Effector memory CD8-positive, alpha-beta T cell (primary cell): ENCODE measurements around the gene PPCDC.

ENCODE experiments used
- ATAC-seq: fragments of 150-1000 bp; cut with Tn5 transposase; replicated peaks from 2 replicates; pipeline ENCODE4 v1.10.0; 2021; ENCODE audit warnings: mild to moderate bottlenecking, moderate library complexity
- DNase-seq, 3 experiments: peaks; one replicate each; pipeline ENCODE4 v3.0.0; 2021
- H3K27ac Mint-ChIP-seq, 2 donors: one replicate each; pipeline ENCODE4 v1.8.0; 2022; ENCODE audit warnings: mild to moderate bottlenecking in 2 of 2, mixed read lengths in 2 of 2, moderate library complexity in 2 of 2
- H3K27me3 Mint-ChIP-seq, 2 donors: one replicate each; pipeline ENCODE4 v1.8.0; 2022; ENCODE audit warnings: mixed read lengths in 2 of 2
- H3K36me3 Mint-ChIP-seq: one replicate; pipeline ENCODE4 v1.8.0; 2022; ENCODE audit warnings: mild to moderate bottlenecking, moderate library complexity, mixed read lengths; ENCODE audit not compliant: insufficient read depth
- H3K4me1 Mint-ChIP-seq, 2 donors: one replicate each; pipeline ENCODE4 v1.8.0; 2022; ENCODE audit warnings: low read depth in 2 of 2, mixed read lengths in 2 of 2
- H3K4me3 Mint-ChIP-seq, 2 donors: one replicate each; pipeline ENCODE4 v1.8.0; 2022; ENCODE audit warnings: mild to moderate bottlenecking in 2 of 2, mixed read lengths in 2 of 2, moderate library complexity in 2 of 2
- H3K9me3 Mint-ChIP-seq, 2 donors: one replicate each; pipeline ENCODE4 v1.8.0; 2022; ENCODE audit warnings: mixed read lengths in 2 of 2

The PPCDC gene

GRCh38 chr15:75025107-75025506 lies 1.7 kb downstream of the PPCDC start:
- DNase-seq (no peak), ATAC-seq (no peak)
- H3K36me3 Mint-ChIP-seq, result peaks cover 12% of the 10 kb centered on the region
- peak overlapping the region; percentile 89 to 94 for H3K4me3 Mint-ChIP-seq
- no peaks in the 10 kb centered on the region for H3K27me3 Mint-ChIP-seq
- peak overlapping the region; percentile 90 for H3K27ac Mint-ChIP-seq
- no peaks in the 10 kb centered on the region for H3K9me3 Mint-ChIP-seq
- peaks cover 21 to 24% of the 10 kb centered on the region in 2 donors for H3K4me1 Mint-ChIP-seq

- H3K27ac Mint-ChIP-seq, result peak overlapping the region in 1 of 2 donors; percentile 90
- DNase-seq, result no peak
- H3K4me1 Mint-ChIP-seq, result peaks cover 21 to 24% of the 10 kb centered on the region in 2 donors
- peak overlapping the region; percentile 89 to 94 for H3K4me3 Mint-ChIP-seq
- H3K27me3 Mint-ChIP-seq, result no peaks in the 10 kb centered on the region
- H3K36me3 Mint-ChIP-seq, result peaks cover 12% of the 10 kb centered on the region
- no peaks in the 10 kb centered on the region for H3K9me3 Mint-ChIP-seq
- ATAC-seq, result no peak
Observed at GRCh38 chr15:75025548-75026260, 2.3 kb downstream of the PPCDC start.

GRCh38 chr15:75027551-75027950 lies 4.2 kb downstream of the PPCDC start:
- peaks cover 21 to 24% of the 10 kb centered on the region in 2 donors for H3K4me1 Mint-ChIP-seq
- ATAC-seq (no peak), DNase-seq (no peak)
- H3K4me3 Mint-ChIP-seq, result no peak overlapping the region
- peaks cover 10% of the 10 kb centered on the region for H3K36me3 Mint-ChIP-seq
- peak overlapping the region in 1 of 2 donors; percentile 8 for H3K27ac Mint-ChIP-seq
- H3K9me3 Mint-ChIP-seq, result no peaks in the 10 kb centered on the region
- no peaks in the 10 kb centered on the region for H3K27me3 Mint-ChIP-seq

GRCh38 chr15:75028991-75029377 lies 5.6 kb downstream of the PPCDC start:
- Mint-ChIP-seq H3K27me3 (no peaks in the 10 kb centered on the region), H3K36me3 (peaks cover 3% of the 10 kb centered on the region), H3K27ac (peak overlapping the region in 1 of 2 donors; percentile 41), H3K9me3 (no peaks in the 10 kb centered on the region), H3K4me1 (peaks cover 16 to 17% of the 10 kb centered on the region in 2 donors), H3K4me3 (peak overlapping the region in 1 of 2 donors; percentile 37)
- DNase-seq (no peak), ATAC-seq (peak; percentile 6)

GRCh38 chr15:75029378-75030022 lies 6.1 kb downstream of the PPCDC start:
- H3K36me3 Mint-ChIP-seq, result peaks cover 3% of the 10 kb centered on the region
- peak overlapping the region in 1 of 2 donors; percentile 41 for H3K27ac Mint-ChIP-seq
- H3K4me1 Mint-ChIP-seq, result peaks cover 13 to 15% of the 10 kb centered on the region in 2 donors
- peak overlapping the region in 1 of 2 donors; percentile 37 for H3K4me3 Mint-ChIP-seq
- no peaks in the 10 kb centered on the region for H3K9me3 Mint-ChIP-seq
- no peaks in the 10 kb centered on the region for H3K27me3 Mint-ChIP-seq
- DNase-seq (peak; percentile 85 to 88 (median 87)), ATAC-seq (peak; percentile 96)

- Mint-ChIP-seq H3K36me3 (peaks cover under 1% of the 10 kb centered on the region), H3K4me1 (peaks cover 11 to 12% of the 10 kb centered on the region in 2 donors), H3K9me3 (no peaks in the 10 kb centered on the region), H3K27me3 (no peaks in the 10 kb centered on the region), H3K27ac (no peak overlapping the region), H3K4me3 (no peak overlapping the region)
- no peak for ATAC-seq
- no peak for DNase-seq
Observed at GRCh38 chr15:75030023-75030413, 6.6 kb downstream of the PPCDC start.

GRCh38 chr15:75030424-75030823 lies 7.0 kb downstream of the PPCDC start:
- ATAC-seq, result no peak
- Mint-ChIP-seq H3K36me3 (no peaks in the 10 kb centered on the region), H3K4me1 (peaks cover 7 to 8% of the 10 kb centered on the region in 2 donors), H3K27ac (no peak overlapping the region), H3K4me3 (no peak overlapping the region), H3K9me3 (no peaks in the 10 kb centered on the region), H3K27me3 (no peaks in the 10 kb centered on the region)
- DNase-seq, result no peak

- no peak for ATAC-seq
- Mint-ChIP-seq H3K4me3 (no peak overlapping the region), H3K27ac (no peak overlapping the region), H3K4me1 (peaks cover 7 to 12% of the 10 kb centered on the region in 2 donors), H3K27me3 (no peaks in the 10 kb centered on the region), H3K9me3 (no peaks in the 10 kb centered on the region), H3K36me3 (peaks cover 3% of the 10 kb centered on the region)
- no peak for DNase-seq
Observed at GRCh38 chr15:75031848-75032247, 8.5 kb downstream of the PPCDC start.

GRCh38 chr15:75032395-75032794 lies 9.0 kb downstream of the PPCDC start:
- peaks cover 13 to 18% of the 10 kb centered on the region in 2 donors for H3K4me1 Mint-ChIP-seq
- H3K36me3 Mint-ChIP-seq, result peaks cover 3% of the 10 kb centered on the region
- no peak for ATAC-seq
- no peak for DNase-seq
- no peaks in the 10 kb centered on the region for H3K9me3 Mint-ChIP-seq
- no peak overlapping the region for H3K27ac Mint-ChIP-seq
- H3K4me3 Mint-ChIP-seq, result no peak overlapping the region
- H3K27me3 Mint-ChIP-seq, result no peaks in the 10 kb centered on the region

GRCh38 chr15:75033809-75034208 lies 10.4 kb downstream of the PPCDC start:
- DNase-seq (no peak), ATAC-seq (no peak)
- Mint-ChIP-seq H3K27ac (peak overlapping the region in 1 of 2 donors; percentile 18), H3K36me3 (peaks cover 3% of the 10 kb centered on the region), H3K9me3 (no peaks in the 10 kb centered on the region), H3K4me1 (peaks cover 17 to 25% of the 10 kb centered on the region in 2 donors), H3K27me3 (no peaks in the 10 kb centered on the region), H3K4me3 (no peak overlapping the region)

GRCh38 chr15:75034615-75035014 lies 11.2 kb downstream of the PPCDC start:
- DNase-seq, result no peak
- H3K27ac Mint-ChIP-seq, result no peak overlapping the region

GRCh38 chr15:75036212-75036616 lies 12.8 kb downstream of the PPCDC start:
- no peak for ATAC-seq
- Mint-ChIP-seq H3K36me3 (peaks cover 3% of the 10 kb centered on the region), H3K4me1 (peaks cover 14 to 18% of the 10 kb centered on the region in 2 donors), H3K27ac (no peak overlapping the region), H3K27me3 (no peaks in the 10 kb centered on the region), H3K4me3 (no peak overlapping the region), H3K9me3 (no peaks in the 10 kb centered on the region)
- no peak for DNase-seq

More at GRCh38 chr15:75034615-75035014, 11.2 kb downstream of the PPCDC start:
- Mint-ChIP-seq H3K9me3 (no peaks in the 10 kb centered on the region), H3K4me3 (no peak overlapping the region), H3K4me1 (peaks cover 11 to 18% of the 10 kb centered on the region in 2 donors), H3K27me3 (no peaks in the 10 kb centered on the region), H3K36me3 (peaks cover 3% of the 10 kb centered on the region)
- ATAC-seq, result no peak

GRCh38 chr15:75037685-75038084 lies 14.3 kb downstream of the PPCDC start:
- no peaks in the 10 kb centered on the region for H3K27me3 Mint-ChIP-seq
- H3K36me3 Mint-ChIP-seq, result peaks cover 3% of the 10 kb centered on the region
- ATAC-seq, result no peak
- peak overlapping the region; percentile 70 to 88 for H3K27ac Mint-ChIP-seq
- H3K4me3 Mint-ChIP-seq, result no peak overlapping the region
- DNase-seq, result no peak
- H3K4me1 Mint-ChIP-seq, result peaks cover 20% of the 10 kb centered on the region in 2 donors
- no peaks in the 10 kb centered on the region for H3K9me3 Mint-ChIP-seq

GRCh38 chr15:75038231-75038630 lies 14.8 kb downstream of the PPCDC start:
- DNase-seq (no peak), ATAC-seq (no peak)
- peaks cover 3% of the 10 kb centered on the region for H3K36me3 Mint-ChIP-seq
- H3K27ac Mint-ChIP-seq, result peak overlapping the region; percentile 88 to 89
- no peaks in the 10 kb centered on the region for H3K9me3 Mint-ChIP-seq
- peaks cover 26% of the 10 kb centered on the region in 2 donors for H3K4me1 Mint-ChIP-seq
- H3K27me3 Mint-ChIP-seq, result no peaks in the 10 kb centered on the region
- H3K4me3 Mint-ChIP-seq, result no peak overlapping the region
